GM23338 (cell line): Measurements from ENCODE around the gene AGBL4. TPM values are rescaled to one million over a fixed set of nuclear protein-coding genes. Genes with fewer than 3 reads are reported as not detected.

Experiments
- ATAC-seq: fragments of 200-7000 bp; cut with Tn5 transposase; 3 replicates; pipeline ENCODE4 v1.9.1; 2020
- DNase-seq: peaks from one replicate; pipeline ENCODE4 v3.0.0-alpha.2; 2015; ENCODE audit warnings: low spot score
- H2AFZ ChIP-seq: fragments of 200-600 bp; sonication (generic); 2 replicates; pipeline ENCODE4 v1.8.0; 2016; ENCODE audit warnings: antibody characterized with exemption, mild to moderate bottlenecking, moderate library complexity
- H3F3A ChIP-seq: fragments of 200-600 bp; sonication (generic); replicated peaks from 2 replicates; pipeline ENCODE4 v1.8.0; 2017; ENCODE audit warnings: antibody characterized with exemption, mixed run types, low read depth
- H3K27ac ChIP-seq: fragments of 200-600 bp; sonication (generic); 2 replicates; pipeline ENCODE4 v1.6.1; 2016; ENCODE audit warnings: low read depth
- H3K27me3 ChIP-seq: fragments of 200-600 bp; sonication (generic); 2 replicates; pipeline ENCODE4 v1.8.0; 2016; ENCODE audit warnings: mild to moderate bottlenecking, mixed run types, moderate library complexity; ENCODE audit not compliant: insufficient read depth
- H3K36me3 ChIP-seq: fragments of 200-600 bp; sonication (generic); 2 replicates; pipeline ENCODE4 v1.8.0; 2016; ENCODE audit warnings: mild to moderate bottlenecking; ENCODE audit not compliant: insufficient read depth
- H3K4me1 ChIP-seq: fragments of 200-600 bp; sonication (generic); 2 replicates; pipeline ENCODE4 v1.8.0; 2016; ENCODE audit warnings: mild to moderate bottlenecking, moderate library complexity; ENCODE audit not compliant: insufficient read depth
- H3K4me2 ChIP-seq: fragments of 200-600 bp; sonication (generic); 2 replicates; pipeline ENCODE4 v1.7.1; 2017; ENCODE audit warnings: mixed run types
- H3K4me3 ChIP-seq: fragments of 200-600 bp; sonication (generic); 2 replicates; pipeline ENCODE4 v1.6.1; 2016; ENCODE audit warnings: mixed run types
- H3K79me2 ChIP-seq: fragments of 200-600 bp; sonication (generic); replicated peaks from 2 replicates; pipeline ENCODE4 v1.8.0; 2017; ENCODE audit warnings: mild to moderate bottlenecking; ENCODE audit not compliant: insufficient read depth
- H3K9me2 ChIP-seq: fragments of 200-600 bp; sonication (generic); 2 replicates; pipeline ENCODE4 v1.8.0; 2017; ENCODE audit not compliant: insufficient read depth
- H4K20me1 ChIP-seq: fragments of 200-600 bp; sonication (generic); replicated peaks from 2 replicates; pipeline ENCODE4 v1.8.0; 2017; ENCODE audit warnings: mild to moderate bottlenecking; ENCODE audit not compliant: insufficient read depth
- H3K27ac Mint-ChIP-seq: 2 replicates; pipeline ENCODE4 v1.8.0; 2020; ENCODE audit warnings: inconsistent platforms, mild to moderate bottlenecking, moderate library complexity, mixed read lengths
- H3K27me3 Mint-ChIP-seq: 3 replicates; pipeline ENCODE4 v1.8.0; 2022; ENCODE audit warnings: low read depth, mild to moderate bottlenecking, moderate library complexity, mixed read lengths, inconsistent platforms; ENCODE audit not compliant: insufficient read depth, poor library complexity
- H3K36me3 Mint-ChIP-seq: 3 replicates; pipeline ENCODE4 v1.8.0; 2021; ENCODE audit warnings: low read depth, mild to moderate bottlenecking, inconsistent platforms, moderate library complexity, mixed read lengths
- H3K4me1 Mint-ChIP-seq: 3 replicates; pipeline ENCODE4 v1.8.0; 2020; ENCODE audit warnings: mild to moderate bottlenecking, inconsistent platforms, mixed read lengths
- H3K4me3 Mint-ChIP-seq: 3 replicates; pipeline ENCODE4 v1.8.0; 2021; ENCODE audit warnings: moderate library complexity, mild to moderate bottlenecking, inconsistent platforms, mixed read lengths
- H3K9me3 Mint-ChIP-seq: 3 replicates; pipeline ENCODE4 v1.8.0; 2020; ENCODE audit warnings: moderate library complexity, mild to moderate bottlenecking, inconsistent platforms, mixed read lengths
- CREB1 ChIP-seq: fragments of 250-450 bp; sonication (Bioruptor Pico); IDR thresholded peaks from 2 replicates; pipeline ENCODE4 v1.5.0; 2020; ENCODE audit warnings: low read depth, mild to moderate bottlenecking, moderate library complexity
- EZH2 ChIP-seq: fragments of 200-600 bp; sonication (generic); IDR thresholded peaks from one replicate; pipeline ENCODE4 v1.8.0; 2017; ENCODE audit warnings: antibody characterized with exemption, mild to moderate bottlenecking, low read depth; ENCODE audit not compliant: unreplicated experiment
- EZH2phosphoT487 ChIP-seq: fragments of 200-600 bp; sonication (generic); IDR thresholded peaks from one replicate; pipeline ENCODE4 v1.8.1; 2018; ENCODE audit warnings: antibody characterized with exemption; ENCODE audit not compliant: unreplicated experiment
- JUNB ChIP-seq: IDR thresholded peaks from one replicate; pipeline ENCODE4 v1.6.1; 2016; ENCODE audit warnings: antibody characterized with exemption; ENCODE audit not compliant: unreplicated experiment
- NANOG ChIP-seq: IDR thresholded peaks from 2 replicates; pipeline ENCODE4 v1.6.1; 2016; ENCODE audit warnings: antibody characterized with exemption, borderline replicate concordance
- POLR2AphosphoS5 ChIP-seq: IDR thresholded peaks from 2 replicates; pipeline ENCODE4 v1.6.1; 2016; ENCODE audit warnings: antibody characterized with exemption, low read depth
- STAT1 ChIP-seq: IDR thresholded peaks from one replicate; pipeline ENCODE4 v1.6.1; 2016; ENCODE audit warnings: antibody characterized with exemption; ENCODE audit not compliant: unreplicated experiment
- ZNF114 ChIP-seq: fragments of 250-450 bp; sonication (Bioruptor Pico); IDR thresholded peaks from 2 replicates; pipeline ENCODE4 v1.5.0; 2020; ENCODE audit warnings: mild to moderate bottlenecking, moderate library complexity
- ZNF331 ChIP-seq: fragments of 250-450 bp; sonication (Bioruptor Pico); IDR thresholded peaks from 2 replicates; pipeline ENCODE4 v1.5.0; 2020; ENCODE audit warnings: low read depth, mild to moderate bottlenecking, moderate library complexity
- ZNF462 ChIP-seq: fragments of 250-450 bp; sonication (Bioruptor Pico); IDR thresholded peaks from 2 replicates; pipeline ENCODE4 v1.5.0; 2020; ENCODE audit warnings: mild to moderate bottlenecking, moderate library complexity
- polyA plus RNA-seq: library from polyadenylated mRNA; unstranded; fragments of >200 nt; fragmentation: Nextera tagmentation; extraction: Ambion mirVana; gene quantifications from 2 replicates; pipeline ENCODE4 v1.2.1, GENCODE V29; 2016
- total RNA-seq: library from RNA; depleted of rRNA; stranded (reverse); fragments of >200 nt; shearing (Covaris generic); gene quantifications from 2 replicates; pipeline ENCODE4 v1.2.3, GENCODE V29; 2014
- TF ChIP-seq, protein P1 (sequence below): IDR thresholded peaks from 2 replicates; pipeline ENCODE4 v1.6.1; 2016; ENCODE audit warnings: antibody characterized with exemption
- TF ChIP-seq, protein P2 (sequence below): IDR thresholded peaks from one replicate; pipeline ENCODE4 v1.6.1; 2018; ENCODE audit warnings: antibody characterized with exemption; ENCODE audit not compliant: unreplicated experiment
- TF ChIP-seq, protein P3 (sequence below), 2 experiments: fragments of 200-600 bp in 1 of 2; sonication (generic) in 1 of 2; conservative IDR thresholded peaks; 2 replicates each; pipeline versions ENCODE4 v1.5.1 to v1.6.1; 2016 to 2017; ENCODE audit warnings: antibody characterized with exemption in 2 of 2, low read depth in 2 of 2, mild to moderate bottlenecking in 2 of 2, moderate library complexity in 1 of 2

The AGBL4 gene
- total and polyA plus RNA-seq, 2 experiments from 2014 or later = 0.91 to 1.5 TPM

GRCh38 chr1:48844187-48844586 lies 1179.6 kb downstream of the AGBL4 start:
- Histone ChIP-seq H3K27ac (no peak overlapping the region), H3F3A (no peaks in the 10 kb centered on the region), H3K79me2 (no peaks in the 10 kb centered on the region), H3K4me3 (no peak overlapping the region), H3K4me1 (peaks cover 4% of the 10 kb centered on the region; the same call in 1 of the 2 replicates), H2AFZ (no peak overlapping the region), H3K9me2 (no peaks in the 10 kb centered on the region; the same call in 1 of the 2 replicates), H3K4me2 (no peak overlapping the region), H4K20me1 (no peaks in the 10 kb centered on the region), H3K27me3 (no peaks in the 10 kb centered on the region), H3K36me3 (no peaks in the 10 kb centered on the region)
- Mint-ChIP-seq H3K36me3 (no peaks in the 10 kb centered on the region), H3K27me3 (peaks cover 4% of the 10 kb centered on the region), H3K27ac (no peak overlapping the region), H3K9me3 (no peaks in the 10 kb centered on the region; the same call in 2 of the 3 replicates), H3K4me1 (peaks cover 9% of the 10 kb centered on the region; the same call in 2 of the 3 replicates), H3K4me3 (no peak overlapping the region)
- ATAC-seq (no peak), DNase-seq (no peak)
- TF ChIP-seq EZH2phosphoT487 (no peak), NANOG (no peak), ZNF462 (no peak), ZNF114 (CRISPR knock-in tag) (no peak), POLR2AphosphoS5 (no peak), JUNB (no peak), STAT1 (no peak), CREB1 (no peak), ZNF331 (no peak), EZH2 (no peak)
- TF ChIP-seq, protein P1, sequence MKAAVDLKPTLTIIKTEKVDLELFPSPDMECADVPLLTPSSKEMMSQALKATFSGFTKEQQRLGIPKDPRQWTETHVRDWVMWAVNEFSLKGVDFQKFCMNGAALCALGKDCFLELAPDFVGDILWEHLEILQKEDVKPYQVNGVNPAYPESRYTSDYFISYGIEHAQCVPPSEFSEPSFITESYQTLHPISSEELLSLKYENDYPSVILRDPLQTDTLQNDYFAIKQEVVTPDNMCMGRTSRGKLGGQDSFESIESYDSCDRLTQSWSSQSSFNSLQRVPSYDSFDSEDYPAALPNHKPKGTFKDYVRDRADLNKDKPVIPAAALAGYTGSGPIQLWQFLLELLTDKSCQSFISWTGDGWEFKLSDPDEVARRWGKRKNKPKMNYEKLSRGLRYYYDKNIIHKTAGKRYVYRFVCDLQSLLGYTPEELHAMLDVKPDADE = no peak
- TF ChIP-seq, protein P2, sequence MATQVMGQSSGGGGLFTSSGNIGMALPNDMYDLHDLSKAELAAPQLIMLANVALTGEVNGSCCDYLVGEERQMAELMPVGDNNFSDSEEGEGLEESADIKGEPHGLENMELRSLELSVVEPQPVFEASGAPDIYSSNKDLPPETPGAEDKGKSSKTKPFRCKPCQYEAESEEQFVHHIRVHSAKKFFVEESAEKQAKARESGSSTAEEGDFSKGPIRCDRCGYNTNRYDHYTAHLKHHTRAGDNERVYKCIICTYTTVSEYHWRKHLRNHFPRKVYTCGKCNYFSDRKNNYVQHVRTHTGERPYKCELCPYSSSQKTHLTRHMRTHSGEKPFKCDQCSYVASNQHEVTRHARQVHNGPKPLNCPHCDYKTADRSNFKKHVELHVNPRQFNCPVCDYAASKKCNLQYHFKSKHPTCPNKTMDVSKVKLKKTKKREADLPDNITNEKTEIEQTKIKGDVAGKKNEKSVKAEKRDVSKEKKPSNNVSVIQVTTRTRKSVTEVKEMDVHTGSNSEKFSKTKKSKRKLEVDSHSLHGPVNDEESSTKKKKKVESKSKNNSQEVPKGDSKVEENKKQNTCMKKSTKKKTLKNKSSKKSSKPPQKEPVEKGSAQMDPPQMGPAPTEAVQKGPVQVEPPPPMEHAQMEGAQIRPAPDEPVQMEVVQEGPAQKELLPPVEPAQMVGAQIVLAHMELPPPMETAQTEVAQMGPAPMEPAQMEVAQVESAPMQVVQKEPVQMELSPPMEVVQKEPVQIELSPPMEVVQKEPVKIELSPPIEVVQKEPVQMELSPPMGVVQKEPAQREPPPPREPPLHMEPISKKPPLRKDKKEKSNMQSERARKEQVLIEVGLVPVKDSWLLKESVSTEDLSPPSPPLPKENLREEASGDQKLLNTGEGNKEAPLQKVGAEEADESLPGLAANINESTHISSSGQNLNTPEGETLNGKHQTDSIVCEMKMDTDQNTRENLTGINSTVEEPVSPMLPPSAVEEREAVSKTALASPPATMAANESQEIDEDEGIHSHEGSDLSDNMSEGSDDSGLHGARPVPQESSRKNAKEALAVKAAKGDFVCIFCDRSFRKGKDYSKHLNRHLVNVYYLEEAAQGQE = no peak
- TF ChIP-seq, protein P3, sequence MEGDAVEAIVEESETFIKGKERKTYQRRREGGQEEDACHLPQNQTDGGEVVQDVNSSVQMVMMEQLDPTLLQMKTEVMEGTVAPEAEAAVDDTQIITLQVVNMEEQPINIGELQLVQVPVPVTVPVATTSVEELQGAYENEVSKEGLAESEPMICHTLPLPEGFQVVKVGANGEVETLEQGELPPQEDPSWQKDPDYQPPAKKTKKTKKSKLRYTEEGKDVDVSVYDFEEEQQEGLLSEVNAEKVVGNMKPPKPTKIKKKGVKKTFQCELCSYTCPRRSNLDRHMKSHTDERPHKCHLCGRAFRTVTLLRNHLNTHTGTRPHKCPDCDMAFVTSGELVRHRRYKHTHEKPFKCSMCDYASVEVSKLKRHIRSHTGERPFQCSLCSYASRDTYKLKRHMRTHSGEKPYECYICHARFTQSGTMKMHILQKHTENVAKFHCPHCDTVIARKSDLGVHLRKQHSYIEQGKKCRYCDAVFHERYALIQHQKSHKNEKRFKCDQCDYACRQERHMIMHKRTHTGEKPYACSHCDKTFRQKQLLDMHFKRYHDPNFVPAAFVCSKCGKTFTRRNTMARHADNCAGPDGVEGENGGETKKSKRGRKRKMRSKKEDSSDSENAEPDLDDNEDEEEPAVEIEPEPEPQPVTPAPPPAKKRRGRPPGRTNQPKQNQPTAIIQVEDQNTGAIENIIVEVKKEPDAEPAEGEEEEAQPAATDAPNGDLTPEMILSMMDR (conservative IDR thresholded peaks at IDR 0.05; ENCODE audit: low read depth in 2 of 2) = no peak
